GM18526 (cell line): ENCODE data around the gene NCOR2.

Experiments
- POLR2A ChIP-seq: IDR thresholded peaks from 3 replicates; pipeline ENCODE4 v1.6.1; 2011; ENCODE audit not compliant: insufficient read length; ENCODE audit errors: extremely low read depth

NCOR2 gene

GRCh38 chr12:124559182-124560017 is 8.0 kb downstream of the NCOR2 start:
- no peak for TF ChIP-seq POLR2A

GRCh38 chr12:124558313-124558712 is 9.1 kb downstream of the NCOR2 start:
- TF ChIP-seq POLR2A: no peak

GRCh38 chr12:124557518-124558223 is 9.7 kb downstream of the NCOR2 start:
- no peak for TF ChIP-seq POLR2A

- TF ChIP-seq POLR2A: no peak
Observed at GRCh38 chr12:124556896-124557501, 10.4 kb downstream of the NCOR2 start.

- TF ChIP-seq POLR2A: no peak
Observed at GRCh38 chr12:124556074-124556466, 11.3 kb downstream of the NCOR2 start.

GRCh38 chr12:124555168-124556073 is 12.0 kb downstream of the NCOR2 start:
- TF ChIP-seq POLR2A: no peak

DNA sequence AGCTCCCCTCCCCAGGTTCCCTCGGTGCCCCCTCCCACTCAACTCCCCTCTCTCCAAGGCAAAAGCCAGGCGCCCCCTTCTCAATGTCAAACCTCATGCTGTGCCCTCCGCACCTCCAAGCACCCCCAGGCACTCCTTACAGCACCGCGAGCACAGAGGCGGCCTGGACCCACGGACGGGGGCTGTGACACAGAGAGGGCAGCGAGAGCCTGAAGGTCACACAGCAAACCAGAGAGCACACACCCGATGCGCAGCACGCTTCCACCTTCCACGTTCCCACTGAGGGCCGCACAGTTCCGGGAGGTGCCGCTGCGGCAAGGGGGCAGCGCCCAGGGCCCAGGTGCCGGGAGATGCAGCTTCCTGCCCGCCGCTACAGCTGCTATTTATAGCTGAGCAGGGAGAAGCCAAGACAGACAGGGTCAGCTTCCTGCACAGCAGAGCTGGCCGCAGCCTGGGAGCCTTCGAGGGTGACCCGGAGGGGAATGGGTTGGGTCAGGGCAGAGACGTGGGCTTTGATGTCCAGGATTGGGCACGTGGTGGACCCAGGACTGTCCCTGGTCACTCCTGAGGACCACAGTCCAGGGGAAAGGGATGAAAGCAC is 12.9 kb downstream of the NCOR2 start:
- TF ChIP-seq POLR2A: no peak

DNA sequence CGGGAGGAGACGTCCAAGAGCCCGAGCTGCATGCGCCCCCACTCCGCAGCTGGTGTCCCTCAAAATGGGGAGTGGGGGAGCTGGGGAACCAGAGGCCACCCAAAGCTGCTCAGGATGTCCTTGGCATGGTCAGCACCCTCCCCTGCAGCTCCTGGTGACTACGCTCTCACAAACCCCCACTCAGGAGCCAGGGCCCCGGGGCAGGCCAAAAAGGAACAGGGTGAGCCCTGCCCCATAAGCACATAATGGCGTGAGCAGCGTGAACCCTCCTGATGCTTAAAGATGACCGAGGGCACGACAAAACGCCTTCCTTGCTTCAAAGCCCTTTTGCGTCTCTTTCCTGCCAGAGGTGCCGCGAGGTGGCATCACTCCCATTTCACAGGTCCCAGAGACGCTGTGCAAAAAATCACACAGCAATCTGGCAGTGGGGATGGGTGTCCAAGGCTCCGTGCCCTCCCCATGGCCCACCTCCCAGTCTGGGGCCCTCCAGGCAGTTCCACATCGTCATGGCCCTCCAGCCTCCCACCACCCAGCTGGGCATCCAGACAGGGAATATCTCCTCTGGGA is 13.5 kb downstream of the NCOR2 start:
- TF ChIP-seq POLR2A: no peak

DNA sequence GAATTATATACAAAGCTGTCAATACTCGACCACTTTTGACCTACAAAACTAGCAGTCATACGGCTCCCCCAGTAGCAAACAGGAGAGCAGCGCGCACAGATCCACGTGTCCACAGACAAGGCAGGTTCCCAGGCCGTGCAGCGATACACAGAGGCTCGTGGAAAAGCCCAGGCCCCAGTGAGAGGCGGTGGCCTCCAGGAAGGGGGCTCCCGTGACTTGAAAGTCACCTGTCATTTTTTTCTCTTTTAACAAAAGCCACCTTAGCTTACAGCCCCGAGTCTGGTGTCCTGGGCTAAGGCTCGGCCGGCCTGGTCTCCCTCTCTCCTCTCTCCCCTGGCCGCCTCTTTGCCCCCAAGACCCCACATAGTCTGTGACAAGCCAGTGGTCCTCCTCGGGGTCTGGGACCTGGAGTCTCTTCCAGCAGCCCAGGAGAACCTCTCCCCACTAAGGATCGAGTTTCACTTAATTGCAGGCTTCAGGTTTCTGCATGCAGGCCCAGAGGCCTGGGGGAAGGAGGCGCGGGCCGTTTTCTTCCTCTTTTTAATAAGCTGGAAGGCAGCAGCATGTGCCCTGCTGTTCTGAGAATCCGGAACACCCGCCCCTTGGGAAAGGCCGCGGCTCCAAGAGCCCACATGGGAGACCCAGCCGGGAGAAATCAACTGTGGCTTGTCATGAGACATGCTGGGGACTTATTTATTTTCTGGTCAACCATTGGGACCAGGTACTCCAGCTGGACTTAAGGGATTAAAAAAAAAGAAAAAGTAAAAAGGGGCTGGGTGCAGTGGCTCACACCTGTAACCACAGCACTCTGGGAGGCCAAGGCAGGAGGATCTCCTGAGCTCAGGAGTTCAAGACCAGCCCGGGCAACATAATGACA is 15.9 kb downstream of the NCOR2 start:
- no peak for TF ChIP-seq POLR2A

DNA sequence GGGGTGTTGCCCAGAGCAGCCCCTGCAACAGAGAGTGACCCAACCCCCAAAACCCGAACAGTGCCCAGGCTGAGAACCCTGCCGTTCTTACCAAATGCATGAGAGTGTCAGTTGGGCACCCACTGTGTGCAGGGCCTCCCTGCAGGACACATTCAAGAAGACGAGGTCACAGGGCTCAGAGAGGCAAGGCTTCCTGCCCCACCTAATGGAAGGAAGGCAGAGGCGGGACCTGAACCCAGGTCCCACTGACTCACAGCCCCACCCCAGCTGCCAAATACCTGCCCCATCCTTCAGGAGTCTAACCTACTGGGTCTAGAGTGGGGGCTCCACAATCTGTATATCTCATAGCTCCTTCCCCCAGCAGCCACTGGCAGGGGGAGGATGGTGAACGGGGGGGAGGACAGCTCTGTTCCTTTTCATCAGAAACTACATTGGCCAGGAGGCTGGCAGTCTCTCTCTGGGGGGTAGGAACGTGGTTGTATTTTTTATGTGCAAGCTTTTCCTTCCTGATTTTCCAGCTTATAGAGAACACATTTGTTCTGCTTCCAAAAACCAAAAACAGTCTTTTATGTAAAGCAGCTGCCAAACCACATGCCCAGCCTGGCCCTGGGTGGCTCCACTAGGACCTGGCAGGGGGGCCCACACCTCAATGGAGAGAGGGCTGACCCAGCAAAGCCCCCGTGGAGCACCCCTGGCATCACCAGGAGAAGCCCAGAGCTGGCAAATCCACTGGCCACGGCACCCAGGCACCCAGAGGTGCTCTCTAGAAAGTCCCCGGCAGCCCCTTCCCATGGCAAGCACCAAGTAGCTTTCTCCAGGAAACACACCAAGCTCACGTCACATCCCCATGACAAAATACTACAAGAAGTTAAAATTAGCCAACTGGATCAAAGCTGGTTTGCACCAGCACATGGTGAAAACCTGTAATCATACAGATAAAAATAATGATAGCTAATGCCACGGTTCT is 17.0 kb downstream of the NCOR2 start:
- no peak for TF ChIP-seq POLR2A

DNA sequence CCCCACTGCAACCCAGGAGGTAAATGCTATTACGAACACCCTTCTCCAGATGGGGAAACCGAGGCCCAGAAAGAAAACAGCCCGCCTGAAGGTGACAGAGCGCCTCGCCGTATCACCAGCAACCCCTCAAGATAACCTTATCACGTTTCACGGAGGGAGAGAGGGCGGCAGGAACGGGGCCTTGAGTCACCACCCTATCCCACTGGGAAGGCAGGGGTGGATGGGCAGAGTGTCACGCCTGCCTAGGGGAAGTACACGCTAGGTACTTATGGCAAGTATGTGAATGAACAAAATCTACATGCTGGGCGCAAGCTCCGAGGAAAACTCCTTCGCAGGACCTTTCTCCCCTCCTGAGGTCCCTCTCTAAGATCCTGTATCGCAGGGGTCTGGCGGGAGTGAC is 17.8 kb downstream of the NCOR2 start:
- no peak for TF ChIP-seq POLR2A

DNA sequence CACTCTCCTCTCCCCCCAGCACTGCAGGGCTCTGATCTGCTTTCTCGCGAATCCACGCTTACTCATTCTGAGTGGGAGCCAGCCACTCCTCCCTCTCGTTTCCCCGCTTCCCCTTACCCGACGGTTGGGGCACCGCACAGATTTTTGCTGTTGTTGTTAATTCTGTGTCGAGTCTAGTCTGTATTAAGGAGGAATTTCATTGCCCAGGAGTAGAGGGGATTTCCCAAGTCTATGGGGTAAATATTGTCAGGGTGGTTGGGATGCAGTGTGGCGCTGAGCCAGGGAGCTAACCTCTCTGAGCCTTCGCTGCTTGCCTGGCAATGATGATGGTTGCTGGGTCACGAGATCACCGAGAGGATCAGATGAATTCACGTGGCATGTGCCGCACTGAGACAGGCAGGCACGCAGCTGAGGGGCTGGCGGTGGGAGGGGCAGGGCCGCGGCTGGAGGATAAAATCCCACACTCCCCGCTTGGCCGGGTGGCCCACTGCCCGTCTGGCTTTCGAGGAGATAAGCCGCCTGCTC is 18.5 kb downstream of the NCOR2 start:
- no peak for TF ChIP-seq POLR2A
